ENCODE results near the gene NEBL. TPM values are rescaled to one million over a fixed set of nuclear protein-coding genes. Genes with fewer than 3 reads are reported as not detected.

Gene NEBL
- total RNA-seq, 1 donor from 2014 or later = 55.2 TPM

DNA sequence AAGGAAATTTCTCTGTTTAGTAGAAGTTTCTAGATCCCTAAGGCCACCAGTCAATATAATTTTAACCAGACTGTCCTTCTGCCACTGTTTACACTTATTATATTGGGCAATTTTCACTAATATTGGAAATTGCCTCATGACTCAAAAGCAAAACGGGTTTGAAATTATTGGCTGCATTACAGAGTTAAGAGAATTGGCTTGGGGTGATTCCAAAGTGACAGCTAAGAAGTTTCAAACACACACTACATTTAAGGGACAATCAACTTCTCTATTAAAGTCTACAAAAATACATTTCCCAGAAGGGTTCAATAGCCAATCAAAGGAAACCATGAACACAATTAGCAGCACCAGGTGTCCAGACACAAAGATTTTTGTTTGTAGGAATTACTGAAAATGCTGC lies 111.9 kb downstream of the NEBL start:
- TF ChIP-seq, protein P1, sequence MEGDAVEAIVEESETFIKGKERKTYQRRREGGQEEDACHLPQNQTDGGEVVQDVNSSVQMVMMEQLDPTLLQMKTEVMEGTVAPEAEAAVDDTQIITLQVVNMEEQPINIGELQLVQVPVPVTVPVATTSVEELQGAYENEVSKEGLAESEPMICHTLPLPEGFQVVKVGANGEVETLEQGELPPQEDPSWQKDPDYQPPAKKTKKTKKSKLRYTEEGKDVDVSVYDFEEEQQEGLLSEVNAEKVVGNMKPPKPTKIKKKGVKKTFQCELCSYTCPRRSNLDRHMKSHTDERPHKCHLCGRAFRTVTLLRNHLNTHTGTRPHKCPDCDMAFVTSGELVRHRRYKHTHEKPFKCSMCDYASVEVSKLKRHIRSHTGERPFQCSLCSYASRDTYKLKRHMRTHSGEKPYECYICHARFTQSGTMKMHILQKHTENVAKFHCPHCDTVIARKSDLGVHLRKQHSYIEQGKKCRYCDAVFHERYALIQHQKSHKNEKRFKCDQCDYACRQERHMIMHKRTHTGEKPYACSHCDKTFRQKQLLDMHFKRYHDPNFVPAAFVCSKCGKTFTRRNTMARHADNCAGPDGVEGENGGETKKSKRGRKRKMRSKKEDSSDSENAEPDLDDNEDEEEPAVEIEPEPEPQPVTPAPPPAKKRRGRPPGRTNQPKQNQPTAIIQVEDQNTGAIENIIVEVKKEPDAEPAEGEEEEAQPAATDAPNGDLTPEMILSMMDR (IDR thresholded peaks at IDR 0.05) = no peak
- no peak for TF ChIP-seq POLR2A (IDR thresholded peaks at IDR 0.05)
- no peak for TF ChIP-seq POLR2AphosphoS5 (IDR thresholded peaks at IDR 0.05; ENCODE audit: insufficient read depth in 1 of 2, low read depth in 1 of 2)
- Histone ChIP-seq H3K36me3 (no peaks in the 10 kb centered on the region), H3K4me3 (no peak overlapping the region), H3K27me3 (no peaks in the 10 kb centered on the region), H3K4me1 (no peaks in the 10 kb centered on the region), H3K9me3 (no peaks in the 10 kb centered on the region), H3K27ac (no peak overlapping the region)
- DNase-seq (ENCODE audit: extremely low spot score in 2 of 2) = no peak
- intact Hi-C loops (cut with DNase I) = loop anchor here (5.0 kb wide), 1 partner anchor 1857 kb away; no protein-coding TSS in a partner anchor

DNA sequence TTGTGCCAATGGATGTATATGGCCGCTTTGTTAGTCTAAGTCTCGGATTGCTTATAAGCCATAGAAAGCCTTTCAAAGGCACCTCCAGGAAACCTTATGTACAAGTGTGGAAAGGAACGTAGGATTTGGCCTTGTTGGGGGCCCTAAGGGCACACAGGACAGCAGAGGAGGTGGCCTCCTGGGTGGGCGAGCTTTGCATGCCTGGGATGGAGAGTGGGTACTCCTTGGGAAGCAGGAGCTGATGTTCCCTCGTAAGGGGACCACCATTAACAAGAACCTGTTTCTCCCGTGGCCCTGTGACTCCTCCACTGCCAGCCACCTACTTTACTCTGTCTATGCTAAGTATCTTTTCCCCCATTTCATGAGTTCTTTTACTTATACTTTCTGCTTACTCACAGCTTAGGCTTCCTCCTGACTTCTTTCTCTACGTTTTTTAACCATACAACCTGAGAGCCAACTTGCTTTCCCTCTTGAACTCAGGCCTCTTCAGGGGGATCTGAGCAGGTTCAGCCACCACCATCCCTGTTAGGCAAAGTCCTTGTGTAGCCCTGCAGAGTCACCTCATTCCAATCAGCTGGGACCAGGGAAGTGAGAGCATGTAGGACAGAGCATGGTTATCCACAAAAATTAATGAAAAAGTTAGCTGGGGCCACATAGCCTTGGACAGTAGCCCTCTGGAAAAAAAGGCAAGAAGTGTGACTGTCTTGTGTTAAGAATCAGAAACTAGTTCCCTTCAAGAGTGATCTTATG lies 118.9 kb downstream of the NEBL start:
- Histone ChIP-seq H3K4me3 (no peak overlapping the region), H3K27ac (no peak overlapping the region), H3K4me1 (no peaks in the 10 kb centered on the region), H3K36me3 (no peaks in the 10 kb centered on the region), H3K9me3 (no peaks in the 10 kb centered on the region), H3K27me3 (no peaks in the 10 kb centered on the region)
- DNase-seq (ENCODE audit: extremely low spot score in 2 of 2) = no peak
- TF ChIP-seq, protein P1 (IDR thresholded peaks at IDR 0.05) = no peak
- TF ChIP-seq POLR2AphosphoS5 (IDR thresholded peaks at IDR 0.05; ENCODE audit: insufficient read depth in 1 of 2, low read depth in 1 of 2) (no peak), POLR2A (IDR thresholded peaks at IDR 0.05) (no peak)
- intact Hi-C loops (cut with DNase I) = no loop called here

DNA sequence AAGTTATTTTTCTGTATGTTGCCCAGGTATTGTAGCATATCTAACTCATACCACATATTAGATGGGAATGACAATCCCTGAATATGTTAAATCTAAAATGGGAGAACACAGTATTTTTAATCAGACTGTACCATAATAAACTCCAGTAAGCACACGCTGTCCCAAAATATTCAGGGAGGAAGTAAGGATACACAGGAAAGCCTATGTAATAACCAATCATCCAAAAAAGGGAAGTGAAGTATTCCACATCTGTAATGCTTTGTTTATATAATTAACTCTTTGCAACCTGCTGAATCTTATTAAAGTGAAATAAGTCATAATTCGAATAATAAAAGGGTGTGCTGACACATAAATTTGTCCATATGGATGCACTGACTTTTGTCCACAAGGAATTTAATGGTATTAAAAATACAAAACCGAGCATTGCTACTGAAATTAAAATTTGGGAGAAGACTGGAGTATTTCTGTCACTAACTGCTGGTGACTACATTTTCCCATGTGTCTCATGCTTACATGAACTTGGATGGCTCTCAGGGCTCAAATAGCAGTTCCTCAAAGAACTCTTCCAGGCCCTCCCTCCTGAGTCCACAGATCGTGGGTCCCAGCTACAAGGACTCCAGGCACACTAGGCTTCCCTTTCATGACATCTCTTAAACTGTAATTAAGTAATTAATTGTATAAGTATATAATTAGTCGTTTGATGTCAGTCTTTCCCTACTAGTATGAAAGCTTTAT lies 120.6 kb downstream of the NEBL start:
- Histone ChIP-seq H3K4me3 (no peak overlapping the region), H3K27me3 (no peaks in the 10 kb centered on the region), H3K36me3 (no peaks in the 10 kb centered on the region), H3K9me3 (no peaks in the 10 kb centered on the region), H3K27ac (no peak overlapping the region), H3K4me1 (no peaks in the 10 kb centered on the region)
- intact Hi-C loops (cut with DNase I) = no loop called here
- no peak for TF ChIP-seq POLR2AphosphoS5 (IDR thresholded peaks at IDR 0.05; ENCODE audit: insufficient read depth in 1 of 2, low read depth in 1 of 2)
- TF ChIP-seq POLR2A (IDR thresholded peaks at IDR 0.05) = no peak
- TF ChIP-seq, protein P1 (IDR thresholded peaks at IDR 0.05) = no peak
- DNase-seq (ENCODE audit: extremely low spot score in 2 of 2) = no peak

DNA sequence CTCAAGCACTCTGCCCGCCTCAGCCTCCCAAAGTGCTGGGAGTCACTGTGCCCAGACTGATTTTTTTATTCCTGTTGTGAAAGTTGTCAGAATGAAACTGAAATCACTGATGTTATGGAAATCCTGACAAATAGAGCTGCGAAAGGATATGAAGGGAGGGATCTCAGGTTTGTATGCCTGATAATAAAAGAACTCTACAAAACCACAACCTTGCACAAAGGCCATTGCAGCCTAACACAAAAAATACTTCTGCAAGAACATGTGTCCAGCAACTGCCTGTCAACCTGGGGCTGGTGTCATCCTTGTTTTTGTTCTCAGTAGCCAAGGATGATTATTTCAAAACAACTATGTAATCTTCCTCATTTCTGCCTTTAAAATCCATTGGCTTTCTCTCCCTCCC lies 126.1 kb downstream of the NEBL start:
- Histone ChIP-seq H3K9me3 (no peaks in the 10 kb centered on the region), H3K36me3 (no peaks in the 10 kb centered on the region), H3K27ac (no peak overlapping the region), H3K27me3 (no peaks in the 10 kb centered on the region), H3K4me1 (no peaks in the 10 kb centered on the region), H3K4me3 (no peak overlapping the region)
- intact Hi-C loops (cut with DNase I) = no loop called here
- TF ChIP-seq POLR2AphosphoS5 (IDR thresholded peaks at IDR 0.05; ENCODE audit: insufficient read depth in 1 of 2, low read depth in 1 of 2) = no peak
- no peak for TF ChIP-seq POLR2A (IDR thresholded peaks at IDR 0.05)
- TF ChIP-seq, protein P1 (IDR thresholded peaks at IDR 0.05) = no peak
- no peak for DNase-seq (ENCODE audit: extremely low spot score in 2 of 2)

DNA sequence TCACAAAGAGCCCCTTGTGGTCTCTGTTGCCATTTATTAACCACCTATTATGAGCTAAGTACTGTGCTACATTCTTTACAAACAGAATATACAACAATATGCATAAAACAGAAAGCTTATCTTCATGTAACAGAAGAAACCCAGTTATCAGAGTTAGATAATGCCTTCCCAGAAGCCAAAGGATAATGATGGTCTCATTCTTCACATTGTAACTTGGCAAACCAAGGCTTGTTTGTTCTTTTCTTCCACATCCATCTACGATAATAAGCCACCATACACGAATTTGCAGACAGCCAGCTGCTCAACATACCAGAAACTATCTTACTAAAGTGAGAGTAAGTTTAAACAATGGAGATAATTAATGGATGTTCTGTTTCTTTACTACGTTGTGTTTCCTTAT lies 127.6 kb downstream of the NEBL start:
- intact Hi-C loops (cut with DNase I) = no loop called here
- H3K36me3 ChIP-seq = no peaks in the 10 kb centered on the region
- TF ChIP-seq POLR2AphosphoS5 (IDR thresholded peaks at IDR 0.05; ENCODE audit: insufficient read depth in 1 of 2, low read depth in 1 of 2) (no peak), POLR2A (IDR thresholded peaks at IDR 0.05) (no peak)
- TF ChIP-seq, protein P1 (IDR thresholded peaks at IDR 0.05) = no peak
- H3K4me3 ChIP-seq = no peak overlapping the region
- no peaks in the 10 kb centered on the region for H3K27me3 ChIP-seq
- no peaks in the 10 kb centered on the region for H3K4me1 ChIP-seq
- no peaks in the 10 kb centered on the region for H3K9me3 ChIP-seq
- no peak for DNase-seq (ENCODE audit: extremely low spot score in 2 of 2)
- no peak overlapping the region for H3K27ac ChIP-seq

Measured in vagina (tissue), 2 donors.